ENCODE data around the gene RAPSN. TPM values are rescaled to one million over a fixed set of nuclear protein-coding genes. Genes with fewer than 3 reads are reported as not detected.

Gene RAPSN
- total RNA-seq, 4 donors from 2014 or later, result not detected

DNA sequence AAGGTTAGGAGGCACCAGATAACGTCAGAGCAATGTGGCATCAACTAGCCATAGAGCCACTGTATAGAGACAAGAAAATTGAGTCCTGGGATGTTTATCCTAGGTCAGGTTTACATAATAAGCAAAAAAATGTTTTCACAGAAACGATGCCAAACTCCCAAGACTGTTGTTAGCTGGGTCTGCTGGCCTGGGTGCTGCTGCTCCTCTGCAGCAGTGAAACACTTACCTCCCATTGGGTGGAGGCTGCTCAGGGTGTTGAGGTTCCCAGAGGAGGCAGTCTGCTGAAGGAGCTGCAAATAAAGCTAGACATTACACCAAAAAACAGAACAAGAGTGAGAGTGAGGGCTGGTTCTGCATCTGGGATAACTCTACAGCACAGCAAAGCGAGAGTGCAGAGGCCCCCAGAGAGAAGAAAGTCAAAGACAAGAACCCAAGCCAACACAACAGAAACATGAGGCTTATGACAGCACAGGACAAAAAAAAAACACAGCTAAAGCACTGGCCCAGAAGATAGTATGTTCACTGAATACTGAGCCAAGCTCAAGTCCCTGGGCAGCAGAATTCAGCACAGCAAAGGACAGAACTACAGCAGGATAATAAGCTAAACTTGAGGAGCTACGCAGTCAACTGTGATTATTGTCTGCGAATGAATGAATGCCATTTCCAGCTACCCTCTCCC lies 29.9 kb upstream of the RAPSN start:
- intact Hi-C loops (cut with DNase I; ENCODE audit: low total_unique reads), result no loop called here
- H3K4me1 ChIP-seq, result no peaks in the 10 kb centered on the region
- TF ChIP-seq, protein P1, sequence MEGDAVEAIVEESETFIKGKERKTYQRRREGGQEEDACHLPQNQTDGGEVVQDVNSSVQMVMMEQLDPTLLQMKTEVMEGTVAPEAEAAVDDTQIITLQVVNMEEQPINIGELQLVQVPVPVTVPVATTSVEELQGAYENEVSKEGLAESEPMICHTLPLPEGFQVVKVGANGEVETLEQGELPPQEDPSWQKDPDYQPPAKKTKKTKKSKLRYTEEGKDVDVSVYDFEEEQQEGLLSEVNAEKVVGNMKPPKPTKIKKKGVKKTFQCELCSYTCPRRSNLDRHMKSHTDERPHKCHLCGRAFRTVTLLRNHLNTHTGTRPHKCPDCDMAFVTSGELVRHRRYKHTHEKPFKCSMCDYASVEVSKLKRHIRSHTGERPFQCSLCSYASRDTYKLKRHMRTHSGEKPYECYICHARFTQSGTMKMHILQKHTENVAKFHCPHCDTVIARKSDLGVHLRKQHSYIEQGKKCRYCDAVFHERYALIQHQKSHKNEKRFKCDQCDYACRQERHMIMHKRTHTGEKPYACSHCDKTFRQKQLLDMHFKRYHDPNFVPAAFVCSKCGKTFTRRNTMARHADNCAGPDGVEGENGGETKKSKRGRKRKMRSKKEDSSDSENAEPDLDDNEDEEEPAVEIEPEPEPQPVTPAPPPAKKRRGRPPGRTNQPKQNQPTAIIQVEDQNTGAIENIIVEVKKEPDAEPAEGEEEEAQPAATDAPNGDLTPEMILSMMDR (IDR thresholded peaks at IDR 0.05), result no peak
- TF ChIP-seq POLR2A (IDR thresholded peaks at IDR 0.05) (no peak), POLR2AphosphoS5 (IDR thresholded peaks at IDR 0.05) (no peak), EP300 (IDR thresholded peaks at IDR 0.05; ENCODE audit: low read depth) (no peak)
- H3K27me3 ChIP-seq, result no peaks in the 10 kb centered on the region
- in situ Hi-C loops (cut with MboI; ENCODE audit: low pct_ligation_motif_present in 1 of 4, low pct_unique_long_range_greater_than_20kb in 1 of 4, low sequenced_read_pairs in 3 of 4), result no loop called here
- H3K36me3 ChIP-seq, result peaks cover 0 to 89% (median 41%) of the 10 kb centered on the region in 4 donors
- H3K27ac ChIP-seq, result no peak overlapping the region
- no peak for DNase-seq
- 86 to 100% methylated on average over 3 to 5 of the region's 5 CpGs for WGBS, 2 donors (ENCODE audit: low coverage in 1 of 2)
- no peak overlapping the region for H3K4me3 ChIP-seq
- no peaks in the 10 kb centered on the region for H3K9me3 ChIP-seq

DNA sequence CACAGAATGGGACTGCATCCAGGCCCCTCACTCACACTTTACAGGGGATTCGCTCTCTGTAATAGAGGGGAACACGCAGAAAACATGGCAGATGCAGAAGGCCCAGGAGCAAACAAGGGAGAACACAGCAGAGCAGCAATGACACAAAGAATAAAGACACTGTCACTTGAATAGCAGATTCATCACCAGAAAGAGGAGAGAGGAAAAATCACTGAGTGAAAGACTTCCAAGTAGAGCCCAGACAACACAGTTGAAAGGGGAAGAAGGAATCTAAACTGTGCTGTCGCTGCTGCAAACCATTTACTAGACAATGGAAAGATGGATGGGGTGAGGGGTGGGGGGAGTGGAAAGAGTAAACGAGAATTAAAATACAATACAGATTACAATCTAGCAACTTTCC lies 28.8 kb upstream of the RAPSN start:
- H3K4me3 ChIP-seq, result no peak overlapping the region
- no peaks in the 10 kb centered on the region for H3K27me3 ChIP-seq
- intact Hi-C loops (cut with DNase I; ENCODE audit: low total_unique reads), result no loop called here
- no peaks in the 10 kb centered on the region for H3K4me1 ChIP-seq
- WGBS, 2 donors (ENCODE audit: low coverage in 1 of 2), result 75 to 87% methylated on average over 2 to 4 of the region's 4 CpGs
- peaks cover 0 to 85% (median 40%) of the 10 kb centered on the region in 4 donors for H3K36me3 ChIP-seq
- H3K27ac ChIP-seq, result no peak overlapping the region
- H3K9me3 ChIP-seq, result no peaks in the 10 kb centered on the region
- no peak for DNase-seq
- TF ChIP-seq, protein P1 (IDR thresholded peaks at IDR 0.05), result no peak
- TF ChIP-seq POLR2A (IDR thresholded peaks at IDR 0.05) (no peak), POLR2AphosphoS5 (IDR thresholded peaks at IDR 0.05) (no peak), EP300 (IDR thresholded peaks at IDR 0.05; ENCODE audit: low read depth) (no peak)
- in situ Hi-C loops (cut with MboI; ENCODE audit: low pct_ligation_motif_present in 1 of 4, low pct_unique_long_range_greater_than_20kb in 1 of 4, low sequenced_read_pairs in 3 of 4), result no loop called here

DNA sequence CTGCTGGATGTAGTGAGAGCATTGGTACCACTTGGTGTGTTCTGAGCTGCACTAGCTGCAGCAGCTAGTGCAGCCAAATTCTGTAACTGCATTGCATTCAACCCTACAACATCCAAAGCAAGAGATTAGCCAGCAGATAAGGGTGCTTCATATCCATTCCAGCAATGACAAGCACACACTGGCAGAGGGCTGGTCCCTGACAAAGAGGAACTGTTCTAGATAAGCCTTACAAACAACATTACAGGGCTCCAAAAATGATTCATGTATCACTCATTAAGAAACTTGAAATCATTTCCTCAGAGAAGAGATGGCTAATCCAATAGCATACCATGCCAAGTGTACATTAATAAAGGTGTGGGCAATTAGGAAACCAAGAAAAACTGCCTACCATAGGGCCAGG lies 28.4 kb upstream of the RAPSN start:
- Histone ChIP-seq H3K9me3 (no peaks in the 10 kb centered on the region), H3K4me3 (no peak overlapping the region), H3K27me3 (no peaks in the 10 kb centered on the region), H3K27ac (no peak overlapping the region), H3K36me3 (peaks cover 0 to 85% (median 40%) of the 10 kb centered on the region in 4 donors), H3K4me1 (no peaks in the 10 kb centered on the region)
- intact Hi-C loops (cut with DNase I; ENCODE audit: low total_unique reads) (no loop called here), in situ Hi-C loops (cut with MboI; ENCODE audit: low pct_ligation_motif_present in 1 of 4, low pct_unique_long_range_greater_than_20kb in 1 of 4, low sequenced_read_pairs in 3 of 4) (no loop called here)
- no peak for TF ChIP-seq POLR2A (IDR thresholded peaks at IDR 0.05)
- TF ChIP-seq, protein P1 (IDR thresholded peaks at IDR 0.05), result no peak
- no peak for TF ChIP-seq EP300 (IDR thresholded peaks at IDR 0.05; ENCODE audit: low read depth)
- no peak for TF ChIP-seq POLR2AphosphoS5 (IDR thresholded peaks at IDR 0.05)
- no peak for DNase-seq

DNA sequence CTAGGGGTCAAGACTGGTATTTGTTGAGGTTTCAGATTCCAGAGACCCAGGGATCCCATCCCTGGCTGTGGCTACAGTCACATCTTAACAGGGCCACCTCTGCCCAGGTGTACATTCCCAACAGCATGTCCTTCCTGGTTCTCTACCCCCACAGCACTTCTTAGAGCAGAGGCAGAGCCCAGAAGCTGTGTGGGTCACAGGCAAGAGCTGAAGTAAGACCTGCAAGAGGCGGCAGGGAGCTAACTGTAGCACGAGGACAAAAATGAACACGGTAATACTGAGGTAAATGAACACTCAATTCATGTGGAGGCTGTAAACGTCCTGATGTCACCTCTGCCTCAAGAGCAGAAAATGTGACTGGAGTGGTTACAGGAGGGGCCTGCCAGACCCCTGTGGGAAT lies 21.7 kb upstream of the RAPSN start:
- no peaks in the 10 kb centered on the region for H3K27me3 ChIP-seq
- WGBS, 2 donors (ENCODE audit: low coverage in 1 of 2), result 91% methylated on average over 4 of the region's 4 CpGs; no CpG with 5 or more reads in 1 of the 2 donors
- peak overlapping the region in 1 of 4 donors; percentile 9 for H3K27ac ChIP-seq
- peaks cover 11 to 41% (median 28%) of the 10 kb centered on the region in 4 donors for H3K4me1 ChIP-seq
- H3K9me3 ChIP-seq, result no peaks in the 10 kb centered on the region
- no peak for DNase-seq
- in situ Hi-C loops (cut with MboI; ENCODE audit: low pct_ligation_motif_present in 1 of 4, low pct_unique_long_range_greater_than_20kb in 1 of 4, low sequenced_read_pairs in 3 of 4) (loop anchor here in 1 of 4 donors (25.0 kb wide), 1 partner anchor 92 kb away; the partner anchor contains the start of genes CELF1 and PTPMT1), intact Hi-C loops (cut with DNase I; ENCODE audit: low total_unique reads) (no loop called here)
- no peak overlapping the region for H3K4me3 ChIP-seq
- TF ChIP-seq, protein P1 (IDR thresholded peaks at IDR 0.05), result no peak
- TF ChIP-seq POLR2A (IDR thresholded peaks at IDR 0.05) (no peak), EP300 (IDR thresholded peaks at IDR 0.05; ENCODE audit: low read depth) (no peak), POLR2AphosphoS5 (IDR thresholded peaks at IDR 0.05) (no peak)
- H3K36me3 ChIP-seq, result peaks cover 0 to 56% (median 23%) of the 10 kb centered on the region in 4 donors

Measured in transverse colon (tissue), 4 donors.